ENCODE results near the gene SLC12A9. TPM values are rescaled to one million over a fixed set of nuclear protein-coding genes. Genes with fewer than 3 reads are reported as not detected.
A peak's percentile ranks its signal among the peaks of the same experiment; 100 is the strongest.

SLC12A9 gene
- total and polyA plus RNA-seq, 4 donors = 28.5 to 52.6 (median 39.2) TPM

GRCh38 chr7:100873599-100874299, 21.2 kb downstream of the SLC12A9 start:
- Histone ChIP-seq H3K9ac (ENCODE audit: insufficient read depth in 1 of 2, low read length in 2 of 2) (no peak overlapping the region), H3K4me3 (peak overlapping the region; percentile 81), H3K9me3 (ENCODE audit: control insufficient read depth in 4 of 4, insufficient read depth in 3 of 4, low read length in 3 of 4) (no peaks in the 10 kb centered on the region), H3K36me3 (ENCODE audit: control insufficient read depth in 4 of 4, insufficient read depth in 4 of 4, low read length in 4 of 4) (peaks cover 2 to 30% (median 26%) of the 10 kb centered on the region in 4 donors), H3K27ac (ENCODE audit: low read depth in 1 of 2, low read length in 1 of 2) (peak overlapping the region; percentile 92 to 98), H3K27me3 (ENCODE audit: control insufficient read depth in 3 of 3, insufficient read depth in 3 of 3, low read length in 2 of 3) (no peaks in the 10 kb centered on the region), H3K4me1 (ENCODE audit: control insufficient read depth in 5 of 5, insufficient read depth in 5 of 5, low read length in 5 of 5) (peaks cover 6 to 21% (median 12%) of the 10 kb centered on the region in 5 donors)
- ATAC-seq (ENCODE audit: insufficient read depth, low FRiP score) (no peak), DNase-seq (no peak)
- no peak for TF ChIP-seq CTCF (IDR thresholded peaks at IDR 0.05; ENCODE audit: control extremely low read depth, extremely low read depth)
- 93 to 96% methylated on average over 10 of the region's 10 CpGs for WGBS, 2 donors

- Histone ChIP-seq H3K4me3 (peak overlapping the region; percentile 81), H3K36me3 (ENCODE audit: control insufficient read depth in 4 of 4, insufficient read depth in 4 of 4, low read length in 4 of 4) (peaks cover 2 to 34% (median 27%) of the 10 kb centered on the region in 4 donors), H3K9me3 (ENCODE audit: control insufficient read depth in 4 of 4, insufficient read depth in 3 of 4, low read length in 3 of 4) (no peaks in the 10 kb centered on the region), H3K9ac (ENCODE audit: insufficient read depth in 1 of 2, low read length in 2 of 2) (peak overlapping the region; percentile 57 to 94), H3K27ac (ENCODE audit: low read depth in 1 of 2, low read length in 1 of 2) (peak overlapping the region; percentile 92 to 98), H3K4me1 (ENCODE audit: control insufficient read depth in 5 of 5, insufficient read depth in 5 of 5, low read length in 5 of 5) (peaks cover 3 to 20% (median 12%) of the 10 kb centered on the region in 5 donors), H3K27me3 (ENCODE audit: control insufficient read depth in 3 of 3, insufficient read depth in 3 of 3, low read length in 2 of 3) (no peaks in the 10 kb centered on the region)
- DNase-seq (no peak), ATAC-seq (ENCODE audit: insufficient read depth, low FRiP score) (no peak)
- no peak for TF ChIP-seq CTCF (IDR thresholded peaks at IDR 0.05; ENCODE audit: control extremely low read depth, extremely low read depth)
- 60 to 74% methylated on average over 8 of the region's 8 CpGs for whole genome bisulfite sequencing, 2 donors
Measured at GRCh38 chr7:100874300-100874576, 21.7 kb downstream of the SLC12A9 start.

GRCh38 chr7:100874577-100875355, 22.3 kb downstream of the SLC12A9 start, which contains the start of gene SRRT:
Gene SRRT, plus strand, starts transcription at chr7:100875103. Its CDS starts 488 bp downstream, at chr7:100875591.
- ATAC-seq (ENCODE audit: insufficient read depth, low FRiP score) (peak; percentile 98), DNase-seq (peak; percentile 99 to 100 (median 99))
- Histone ChIP-seq H3K9me3 (ENCODE audit: control insufficient read depth in 4 of 4, insufficient read depth in 3 of 4, low read length in 3 of 4) (no peaks in the 10 kb centered on the region), H3K9ac (ENCODE audit: insufficient read depth in 1 of 2, low read length in 2 of 2) (peak within 1 kb of the TSS; percentile 57 to 94), H3K4me1 (ENCODE audit: control insufficient read depth in 5 of 5, insufficient read depth in 5 of 5, low read length in 5 of 5) (peaks cover 3 to 20% (median 12%) of the 10 kb centered on the region in 5 donors), H3K4me3 (peak within 1 kb of the TSS; percentile 96), H3K27me3 (ENCODE audit: control insufficient read depth in 3 of 3, insufficient read depth in 3 of 3, low read length in 2 of 3) (no peaks in the 10 kb centered on the region), H3K36me3 (ENCODE audit: control insufficient read depth in 4 of 4, insufficient read depth in 4 of 4, low read length in 4 of 4) (peaks cover 2 to 35% (median 28%) of the 10 kb centered on the region in 4 donors), H3K27ac (ENCODE audit: low read depth in 1 of 2, low read length in 1 of 2) (peak within 1 kb of the TSS; percentile 92 to 98)
- 3 to 5% methylated on average over 68 to 79 of the region's 79 CpGs for WGBS, 2 donors
- TF ChIP-seq CTCF (IDR thresholded peaks at IDR 0.05; ENCODE audit: control extremely low read depth, extremely low read depth) = peak; percentile 3
